Trophoblast cell (in vitro differentiated cells and primary cell): ENCODE results near the gene MTFR2.

ENCODE experiments used
- DNase-seq, 2 donors: peaks; one replicate each; pipeline ENCODE4 v3.0.0-alpha.2; 2016
- H2AFZ ChIP-seq: 2 replicates; pipeline ENCODE4 v1.6.1; 2013; ENCODE audit warnings: low read length, moderate library complexity, mild to moderate bottlenecking; ENCODE audit not compliant: insufficient read depth, poor library complexity
- H2AK5ac ChIP-seq: 2 replicates; pipeline ENCODE4 v1.6.1; 2013; ENCODE audit warnings: mild to moderate bottlenecking, low read length
- H2BK120ac ChIP-seq: 2 replicates; pipeline ENCODE4 v1.6.1; 2013; ENCODE audit warnings: low read length, mild to moderate bottlenecking, moderate library complexity; ENCODE audit not compliant: insufficient read depth, poor library complexity
- H2BK12ac ChIP-seq: 2 replicates; pipeline ENCODE4 v1.6.1; 2013; ENCODE audit warnings: mild to moderate bottlenecking, low read length, moderate library complexity
- H2BK5ac ChIP-seq: 2 replicates; pipeline ENCODE4 v1.6.1; 2013; ENCODE audit warnings: low read length, low read depth, moderate library complexity, mild to moderate bottlenecking; ENCODE audit not compliant: poor library complexity
- H3K14ac ChIP-seq: 2 replicates; pipeline ENCODE4 v1.6.1; 2013; ENCODE audit warnings: mild to moderate bottlenecking, low read length
- H3K18ac ChIP-seq: 2 replicates; pipeline ENCODE4 v1.6.1; 2013; ENCODE audit warnings: mild to moderate bottlenecking, low read length
- H3K23ac ChIP-seq: 2 replicates; pipeline ENCODE4 v1.6.1; 2013; ENCODE audit warnings: low read length
- H3K27ac ChIP-seq: 2 replicates; pipeline ENCODE4 v1.5.1; 2013; ENCODE audit warnings: low read depth, mild to moderate bottlenecking, inconsistent platforms, low read length, moderate library complexity
- H3K27me3 ChIP-seq: 2 replicates; pipeline ENCODE4 v1.6.1; 2013; ENCODE audit warnings: inconsistent platforms, mild to moderate bottlenecking, low read length, moderate library complexity; ENCODE audit not compliant: insufficient read depth
- H3K36me3 ChIP-seq, 2 experiments: 1 replicate in 1 of 2; 2 replicates in 1 of 2; pipeline ENCODE4 v1.6.1; 2013; ENCODE audit warnings: low read length in 2 of 2, mild to moderate bottlenecking in 2 of 2, moderate library complexity in 1 of 2; ENCODE audit not compliant: insufficient read depth in 2 of 2, control insufficient read depth in 1 of 2
- H3K4ac ChIP-seq: 2 replicates; pipeline ENCODE4 v1.6.1; 2013; ENCODE audit warnings: low read depth, mild to moderate bottlenecking, low read length, moderate library complexity
- H3K4me1 ChIP-seq, 2 experiments: 1 replicate in 1 of 2; 2 replicates in 1 of 2; pipeline ENCODE4 v1.6.1; 2013; ENCODE audit warnings: low read length in 2 of 2, mild to moderate bottlenecking in 2 of 2, moderate library complexity in 1 of 2; ENCODE audit not compliant: insufficient read depth in 2 of 2, control insufficient read depth in 1 of 2
- H3K4me2 ChIP-seq: 2 replicates; pipeline ENCODE4 v1.6.1; 2013; ENCODE audit warnings: inconsistent platforms, mild to moderate bottlenecking, low read length, moderate library complexity
- H3K4me3 ChIP-seq: 2 replicates; pipeline ENCODE4 v1.5.1; 2013; ENCODE audit warnings: mild to moderate bottlenecking, low read depth, low read length, inconsistent platforms
- H3K79me1 ChIP-seq: one replicate; pipeline ENCODE4 v1.6.1; 2013; ENCODE audit warnings: low read length
- H3K79me2 ChIP-seq: 2 replicates; pipeline ENCODE4 v1.6.1; 2013; ENCODE audit warnings: low read length, mild to moderate bottlenecking; ENCODE audit not compliant: control insufficient read depth, insufficient read depth, poor library complexity
- H3K9ac ChIP-seq: 2 replicates; pipeline ENCODE4 v1.6.1; 2013; ENCODE audit warnings: mild to moderate bottlenecking, low read length
- H3K9me3 ChIP-seq: 2 replicates; pipeline ENCODE4 v1.6.1; 2013; ENCODE audit warnings: low read depth, mild to moderate bottlenecking, control low read depth, inconsistent platforms, low read length; ENCODE audit not compliant: insufficient read depth
- H4K12ac ChIP-seq: 2 replicates; pipeline ENCODE4 v1.6.1; 2013; ENCODE audit warnings: low read depth, mild to moderate bottlenecking, low read length, moderate library complexity
- H4K8ac ChIP-seq: 2 replicates; pipeline ENCODE4 v1.6.1; 2013; ENCODE audit warnings: low read depth, mild to moderate bottlenecking, low read length, moderate library complexity
- H4K91ac ChIP-seq: one replicate; pipeline ENCODE4 v1.6.1; 2013; ENCODE audit warnings: low read depth, mild to moderate bottlenecking, low read length, moderate library complexity
- WGBS: extraction: QIAGEN DNeasy Blood & Tissue Kit; methylation state at CpG from one replicate; pipeline ENCODE4 v1.1.7; 2013; ENCODE audit warnings: missing lambda C conversion rate; ENCODE audit not compliant: insufficient read length, insufficient coverage; ENCODE audit errors: extremely low coverage; 5-methylcytosine and 5-hydroxymethylcytosine counted together

The MTFR2 gene

GRCh38 chr6:136216503-136217401 lies 33.4 kb downstream of the MTFR2 start:
- Histone ChIP-seq H2BK5ac (no peak overlapping the region), H3K4ac (no peak overlapping the region), H3K4me2 (no peak overlapping the region), H2BK120ac (no peak overlapping the region), H2AK5ac (no peak overlapping the region), H3K27me3 (no peaks in the 10 kb centered on the region), H2BK12ac (no peak overlapping the region), H3K4me1 (no peaks in the 10 kb centered on the region), H3K9me3 (no peaks in the 10 kb centered on the region), H4K8ac (no peak overlapping the region), H3K79me1 (no peaks in the 10 kb centered on the region), H3K9ac (no peak overlapping the region), H3K36me3 (no peaks in the 10 kb centered on the region), H2AFZ (no peak overlapping the region), H3K14ac (no peak overlapping the region), H3K23ac (no peak overlapping the region), H3K18ac (no peak overlapping the region), H4K12ac (no peak overlapping the region), H3K4me3 (no peak overlapping the region), H4K91ac (no peak overlapping the region), H3K79me2 (no peaks in the 10 kb centered on the region), H3K27ac (no peak overlapping the region)
- no CpG with 5 or more reads among the region's 10 CpGs for WGBS
- DNase-seq = no peak

GRCh38 chr6:136213853-136214252 lies 36.3 kb downstream of the MTFR2 start:
- Histone ChIP-seq H4K12ac (no peak overlapping the region), H3K4me1 (no peaks in the 10 kb centered on the region), H4K8ac (no peak overlapping the region), H2AFZ (no peak overlapping the region), H3K27ac (no peak overlapping the region), H3K9ac (no peak overlapping the region), H2BK5ac (no peak overlapping the region), H3K36me3 (no peaks in the 10 kb centered on the region), H3K23ac (no peak overlapping the region), H3K4me3 (no peak overlapping the region), H2AK5ac (no peak overlapping the region), H3K14ac (no peak overlapping the region), H3K27me3 (no peaks in the 10 kb centered on the region), H2BK120ac (no peak overlapping the region), H3K79me2 (no peaks in the 10 kb centered on the region), H3K9me3 (no peaks in the 10 kb centered on the region), H2BK12ac (no peak overlapping the region), H4K91ac (no peak overlapping the region), H3K79me1 (no peaks in the 10 kb centered on the region), H3K4ac (no peak overlapping the region), H3K4me2 (no peak overlapping the region), H3K18ac (no peak overlapping the region)
- no peak for DNase-seq

GRCh38 chr6:136213012-136213539 lies 37.0 kb downstream of the MTFR2 start:
- Histone ChIP-seq H3K18ac (no peak overlapping the region), H3K4me3 (no peak overlapping the region), H2BK5ac (no peak overlapping the region), H3K4me2 (no peak overlapping the region), H3K4me1 (no peaks in the 10 kb centered on the region), H3K27ac (no peak overlapping the region), H4K91ac (no peak overlapping the region), H3K79me2 (no peaks in the 10 kb centered on the region), H3K14ac (no peak overlapping the region), H3K9ac (no peak overlapping the region), H2BK12ac (no peak overlapping the region), H3K36me3 (no peaks in the 10 kb centered on the region), H3K79me1 (no peaks in the 10 kb centered on the region), H3K23ac (no peak overlapping the region), H2BK120ac (no peak overlapping the region), H3K27me3 (no peaks in the 10 kb centered on the region), H2AFZ (no peak overlapping the region), H4K8ac (no peak overlapping the region), H2AK5ac (no peak overlapping the region), H4K12ac (no peak overlapping the region), H3K4ac (no peak overlapping the region), H3K9me3 (no peaks in the 10 kb centered on the region)
- DNase-seq = no peak
- no CpG with 5 or more reads among the region's 5 CpGs for WGBS

- Histone ChIP-seq H4K12ac (no peak overlapping the region), H3K23ac (no peak overlapping the region), H3K18ac (no peak overlapping the region), H2BK120ac (no peak overlapping the region), H3K27me3 (no peaks in the 10 kb centered on the region), H2BK5ac (no peak overlapping the region), H4K91ac (no peak overlapping the region), H3K4me2 (no peak overlapping the region), H3K36me3 (no peaks in the 10 kb centered on the region), H3K14ac (no peak overlapping the region), H2AK5ac (no peak overlapping the region), H2BK12ac (no peak overlapping the region), H3K79me2 (no peaks in the 10 kb centered on the region), H3K27ac (no peak overlapping the region), H3K4me1 (no peaks in the 10 kb centered on the region), H3K4ac (no peak overlapping the region), H3K9me3 (no peaks in the 10 kb centered on the region), H3K79me1 (no peaks in the 10 kb centered on the region), H3K4me3 (no peak overlapping the region), H3K9ac (no peak overlapping the region), H2AFZ (no peak overlapping the region), H4K8ac (no peak overlapping the region)
- WGBS = no CpG with 5 or more reads among the region's 2 CpGs
- DNase-seq = no peak
These were observed 37.5 kb downstream of the MTFR2 start for GRCh38 chr6:136212608-136213007.
